Measurements from ENCODE around the gene GPR142. TPM values are rescaled to one million over a fixed set of nuclear protein-coding genes. Genes with fewer than 3 reads are reported as not detected.

Gene GPR142, protein sequence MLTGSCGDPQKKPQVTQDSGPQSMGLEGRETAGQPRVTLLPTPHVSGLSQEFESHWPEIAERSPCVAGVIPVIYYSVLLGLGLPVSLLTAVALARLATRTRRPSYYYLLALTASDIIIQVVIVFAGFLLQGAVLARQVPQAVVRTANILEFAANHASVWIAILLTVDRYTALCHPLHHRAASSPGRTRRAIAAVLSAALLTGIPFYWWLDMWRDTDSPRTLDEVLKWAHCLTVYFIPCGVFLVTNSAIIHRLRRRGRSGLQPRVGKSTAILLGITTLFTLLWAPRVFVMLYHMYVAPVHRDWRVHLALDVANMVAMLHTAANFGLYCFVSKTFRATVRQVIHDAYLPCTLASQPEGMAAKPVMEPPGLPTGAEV
- total RNA-seq (2014; rRNA removed; shearing (Covaris generic)), result not detected in 2 replicates

DNA sequence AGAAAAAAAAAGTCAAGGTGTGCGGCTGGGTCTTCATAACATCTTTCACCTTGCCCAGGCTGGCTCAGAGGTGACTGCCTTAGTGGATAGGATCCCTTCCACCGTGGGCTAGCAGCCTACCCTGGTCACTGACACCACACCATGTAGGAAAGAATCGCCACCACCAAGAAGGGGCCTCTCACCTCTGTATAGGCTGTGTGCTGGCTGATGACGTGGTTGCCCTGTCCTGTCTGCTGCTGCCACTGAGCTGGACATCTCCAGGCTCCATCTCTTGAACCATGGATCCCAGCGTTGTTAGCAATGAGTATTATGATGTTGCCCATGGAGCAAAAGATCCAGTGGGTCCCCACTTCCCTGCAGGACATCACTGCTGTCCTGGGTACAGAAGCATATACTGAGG lies at the start of gene GPR142:
TSS of gene GPR142 (plus strand) at position 301 of the 400 bp plus-strand sequence. CDS start 2,035 bp downstream, outside the sequence.
- no peak for DNase-seq (ENCODE audit: low spot score)
- in situ Hi-C loops (cut with HindIII; ENCODE audit: low sequenced_read_pairs), result no loop called here

DNA sequence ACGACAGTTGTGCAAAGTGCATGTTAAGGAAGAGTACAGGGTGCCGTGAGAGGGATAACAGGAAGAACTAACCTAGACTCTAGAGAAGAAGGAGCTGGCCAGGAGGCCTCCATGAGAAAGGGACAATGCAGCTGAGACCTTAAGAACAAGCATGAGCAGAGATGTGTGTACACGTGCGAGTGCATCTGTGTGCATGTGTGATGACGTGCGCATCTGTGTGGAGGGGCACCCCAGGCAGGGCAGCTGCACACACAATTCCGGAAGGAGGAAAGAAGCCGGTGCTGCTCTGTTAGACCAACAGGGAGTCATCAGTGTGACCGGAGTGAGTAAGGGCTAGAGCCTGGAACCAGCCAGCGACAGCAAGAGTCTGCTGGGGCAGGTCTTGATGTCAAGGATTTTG lies 48.9 kb upstream of the GPR142 start:
- DNase-seq (ENCODE audit: low spot score), result no peak
- in situ Hi-C loops (cut with HindIII; ENCODE audit: low sequenced_read_pairs), result no loop called here

- in situ Hi-C loops (cut with HindIII; ENCODE audit: low sequenced_read_pairs), result no loop called here
- no peak for DNase-seq (ENCODE audit: low spot score)
Measured at GRCh38 chr17:74324521-74324920, 42.8 kb upstream of the GPR142 start.

DNA sequence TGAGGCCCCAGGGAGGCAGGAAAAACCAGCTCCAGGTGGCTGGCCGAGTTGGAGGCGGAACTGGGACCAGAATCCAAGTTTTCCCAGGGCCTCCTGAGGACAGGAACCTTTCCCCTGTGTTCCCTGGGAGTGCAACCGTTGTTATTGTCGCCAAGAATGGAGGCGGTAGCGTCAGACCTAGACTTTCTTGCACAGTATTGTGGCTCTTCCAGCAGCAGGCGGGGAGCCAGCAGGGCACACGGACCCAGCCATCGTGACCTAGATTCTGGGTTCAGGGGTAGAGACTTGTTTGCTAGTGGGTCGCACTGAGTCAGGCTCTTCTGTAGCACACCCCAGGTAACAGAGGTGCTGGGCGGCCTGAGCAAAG lies 41.9 kb upstream of the GPR142 start:
- DNase-seq (ENCODE audit: low spot score), result peak; percentile 36

GRCh38 chr17:74325743-74326379 lies 41.4 kb upstream of the GPR142 start, which contains the start of gene KIF19:
KIF19 (plus strand) TSS chr17:74326226; CDS start chr17:74326350, 124 bp downstream.
- DNase-seq (ENCODE audit: low spot score), result no peak

More for the DNA sequence above, 41.9 kb upstream of the GPR142 start:
- in situ Hi-C loops (cut with HindIII; ENCODE audit: low sequenced_read_pairs), result no loop called here

GRCh38 chr17:74326506-74326905 lies 40.8 kb upstream of the GPR142 start:
- in situ Hi-C loops (cut with HindIII; ENCODE audit: low sequenced_read_pairs), result no loop called here
- no peak for DNase-seq (ENCODE audit: low spot score)

More at GRCh38 chr17:74325743-74326379, 41.4 kb upstream of the GPR142 start, which contains the start of gene KIF19:
- in situ Hi-C loops (cut with HindIII; ENCODE audit: low sequenced_read_pairs), result no loop called here

GRCh38 chr17:74328487-74328886 lies 38.8 kb upstream of the GPR142 start:
- in situ Hi-C loops (cut with HindIII; ENCODE audit: low sequenced_read_pairs), result no loop called here
- no peak for DNase-seq (ENCODE audit: low spot score)

GRCh38 chr17:74329378-74329777 lies 37.9 kb upstream of the GPR142 start:
- in situ Hi-C loops (cut with HindIII; ENCODE audit: low sequenced_read_pairs), result no loop called here
- DNase-seq (ENCODE audit: low spot score), result no peak

DNA sequence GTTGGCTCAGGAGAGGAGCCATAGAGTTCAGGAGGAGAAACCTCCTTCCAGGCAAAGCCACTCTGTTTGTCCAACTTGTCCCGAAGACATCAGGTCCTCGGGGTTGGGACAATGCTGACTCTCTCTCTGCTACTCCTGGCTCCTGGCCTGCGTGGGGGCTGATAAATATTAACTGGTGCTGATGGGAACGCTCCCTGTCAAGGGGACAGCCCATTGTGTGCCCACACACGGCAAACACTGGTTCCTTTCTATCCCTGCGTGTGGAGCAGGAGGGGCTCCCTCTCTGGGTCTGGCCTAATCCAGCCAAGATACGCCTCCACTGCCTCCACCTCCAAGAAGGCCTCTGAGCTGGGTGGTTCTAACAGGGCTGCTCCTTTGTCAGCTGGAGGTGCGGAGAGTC lies 36.9 kb upstream of the GPR142 start:
- in situ Hi-C loops (cut with HindIII; ENCODE audit: low sequenced_read_pairs), result no loop called here
- DNase-seq (ENCODE audit: low spot score), result no peak

DNA sequence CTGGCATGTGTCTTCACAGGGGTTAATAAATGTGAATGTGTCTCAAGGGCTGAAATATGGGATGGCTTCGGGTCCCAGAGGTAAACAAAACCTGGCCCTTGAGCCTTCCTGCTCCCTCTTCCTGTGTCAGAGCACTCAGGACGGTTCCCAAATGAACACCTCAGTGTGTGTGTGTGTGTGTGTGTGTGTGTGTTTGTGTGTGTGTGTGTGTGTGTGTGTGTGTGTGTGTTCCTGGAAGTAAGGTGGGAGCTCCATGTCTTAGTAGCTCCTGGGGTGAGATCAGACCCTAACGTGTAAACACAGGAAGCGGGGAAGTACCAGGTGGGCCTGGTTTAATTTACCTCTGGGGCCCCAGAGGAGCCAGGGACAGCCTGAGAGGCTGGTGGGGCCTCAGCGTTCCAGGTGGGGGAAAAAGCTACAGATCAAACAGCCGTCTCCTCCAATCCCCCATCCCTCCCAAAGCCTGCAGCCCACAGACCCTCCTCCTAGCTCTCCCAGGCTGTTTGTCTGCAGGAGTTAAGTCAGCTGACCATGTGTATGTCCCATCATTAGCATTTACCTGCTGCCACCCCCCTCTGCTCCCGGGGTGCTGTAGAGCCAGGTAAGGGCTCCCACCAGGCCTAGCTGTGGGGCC lies 35.2 kb upstream of the GPR142 start:
- in situ Hi-C loops (cut with HindIII; ENCODE audit: low sequenced_read_pairs), result no loop called here
- no peak for DNase-seq (ENCODE audit: low spot score)

DNA sequence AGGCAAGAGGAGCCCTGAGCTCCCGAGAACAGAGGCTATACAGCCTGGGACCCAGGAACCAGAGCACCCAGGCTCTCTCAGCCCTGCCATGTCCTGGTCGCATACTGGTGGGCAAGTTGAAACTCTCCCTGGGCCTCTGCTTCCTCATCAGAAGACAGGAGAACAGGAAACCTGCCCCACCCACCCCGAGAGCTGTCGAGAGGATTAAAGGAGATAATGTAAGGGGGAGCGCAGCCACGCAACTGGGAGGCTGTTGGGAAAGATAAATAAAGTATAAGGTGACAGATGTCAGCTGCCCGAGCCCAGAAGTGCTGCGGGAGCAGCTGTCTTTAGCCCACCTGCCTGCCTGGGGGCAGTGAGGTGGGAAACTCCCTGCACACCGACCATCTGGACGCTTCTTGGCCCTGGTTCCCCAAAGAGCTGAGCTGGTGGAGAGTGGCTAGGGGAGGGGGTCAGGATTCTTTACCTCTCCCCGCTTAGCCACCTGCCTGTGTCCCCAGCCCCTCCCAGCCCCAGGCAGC lies 34.5 kb upstream of the GPR142 start:
- in situ Hi-C loops (cut with HindIII; ENCODE audit: low sequenced_read_pairs), result no loop called here
- DNase-seq (ENCODE audit: low spot score), result no peak

- DNase-seq (ENCODE audit: low spot score), result no peak
- in situ Hi-C loops (cut with HindIII; ENCODE audit: low sequenced_read_pairs), result no loop called here
Measured at GRCh38 chr17:74334393-74335039, 32.8 kb upstream of the GPR142 start.

DNA sequence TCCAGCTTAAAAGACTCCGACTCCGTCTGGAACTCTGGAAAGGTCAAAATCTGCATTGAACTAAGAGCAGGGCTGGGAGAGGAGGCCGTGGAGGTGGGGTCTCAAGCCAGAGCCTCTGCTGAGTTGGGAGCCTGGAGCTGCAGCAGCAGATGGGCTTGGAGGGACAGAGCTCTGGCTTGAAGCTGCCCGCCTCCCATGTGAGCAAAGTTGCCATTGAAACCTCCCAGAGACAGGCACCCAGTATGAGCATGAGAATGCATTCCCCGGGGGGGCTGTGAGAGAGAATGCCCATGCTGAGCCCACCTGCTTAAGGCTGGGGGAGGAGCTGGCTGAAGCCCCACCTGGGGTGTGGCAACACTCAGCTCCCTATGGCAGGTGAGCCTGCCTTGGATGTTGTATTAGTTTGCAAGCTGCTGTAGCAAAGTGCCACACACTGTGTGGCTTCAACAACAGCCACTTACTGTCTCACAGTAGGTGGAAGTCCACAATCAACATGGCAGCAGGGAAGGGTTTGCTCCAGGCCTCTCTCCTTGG lies 31.7 kb upstream of the GPR142 start:
- in situ Hi-C loops (cut with HindIII; ENCODE audit: low sequenced_read_pairs), result no loop called here
- DNase-seq (ENCODE audit: low spot score), result no peak

DNA sequence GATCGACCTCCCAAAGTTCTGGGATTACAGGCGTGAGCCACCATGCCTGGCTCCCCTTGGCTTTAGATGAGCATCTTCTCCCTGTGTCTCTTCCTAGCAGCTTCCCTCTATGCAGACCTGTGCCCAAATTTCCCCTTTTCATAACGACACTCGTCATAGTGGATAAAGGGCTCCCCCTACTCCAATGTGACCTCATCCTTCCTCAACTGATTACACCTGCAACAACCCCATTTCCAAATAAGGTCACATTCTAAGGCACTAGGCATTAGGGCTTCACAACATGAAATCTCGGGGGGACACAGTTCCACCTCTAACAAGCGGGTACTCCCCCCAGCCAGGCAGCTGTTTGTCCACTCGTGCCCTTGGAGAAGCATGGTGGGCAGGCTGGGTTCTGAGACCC lies 31.0 kb upstream of the GPR142 start:
- no peak for DNase-seq (ENCODE audit: low spot score)
- in situ Hi-C loops (cut with HindIII; ENCODE audit: low sequenced_read_pairs), result no loop called here

DNA sequence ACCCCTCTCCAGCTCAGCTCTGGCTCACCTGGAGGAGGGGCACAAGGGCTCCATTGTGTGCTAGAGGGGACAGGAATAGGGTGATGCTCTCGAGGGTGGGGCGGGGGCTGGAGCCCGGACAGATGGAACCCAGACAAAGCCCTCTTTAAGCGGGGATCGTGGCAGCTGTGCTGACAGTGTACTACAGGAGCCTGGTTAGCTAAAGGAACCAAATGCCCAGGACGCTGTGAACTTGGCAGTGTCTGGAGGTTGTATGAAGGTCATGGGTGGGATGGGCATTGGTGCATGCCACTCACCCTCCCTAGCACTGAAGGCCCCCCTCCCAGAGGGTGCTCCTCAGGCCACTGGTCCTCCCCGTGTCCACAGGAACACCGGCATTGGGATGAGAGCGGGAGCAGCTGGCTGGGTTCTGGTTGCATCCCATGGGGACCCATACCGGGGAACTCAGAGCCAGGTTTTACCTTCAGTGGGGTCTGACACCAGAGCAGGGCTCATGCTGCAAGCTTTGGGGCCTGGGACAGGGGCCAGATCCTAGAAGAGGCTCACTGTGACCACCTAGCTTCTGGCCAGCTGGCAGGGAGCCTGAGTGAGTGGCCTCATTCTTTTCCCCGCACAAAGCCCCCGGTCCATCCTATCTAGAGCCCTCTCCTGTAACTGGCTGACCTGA lies 29.3 kb upstream of the GPR142 start:
- no peak for DNase-seq (ENCODE audit: low spot score)
- in situ Hi-C loops (cut with HindIII; ENCODE audit: low sequenced_read_pairs), result no loop called here

DNA sequence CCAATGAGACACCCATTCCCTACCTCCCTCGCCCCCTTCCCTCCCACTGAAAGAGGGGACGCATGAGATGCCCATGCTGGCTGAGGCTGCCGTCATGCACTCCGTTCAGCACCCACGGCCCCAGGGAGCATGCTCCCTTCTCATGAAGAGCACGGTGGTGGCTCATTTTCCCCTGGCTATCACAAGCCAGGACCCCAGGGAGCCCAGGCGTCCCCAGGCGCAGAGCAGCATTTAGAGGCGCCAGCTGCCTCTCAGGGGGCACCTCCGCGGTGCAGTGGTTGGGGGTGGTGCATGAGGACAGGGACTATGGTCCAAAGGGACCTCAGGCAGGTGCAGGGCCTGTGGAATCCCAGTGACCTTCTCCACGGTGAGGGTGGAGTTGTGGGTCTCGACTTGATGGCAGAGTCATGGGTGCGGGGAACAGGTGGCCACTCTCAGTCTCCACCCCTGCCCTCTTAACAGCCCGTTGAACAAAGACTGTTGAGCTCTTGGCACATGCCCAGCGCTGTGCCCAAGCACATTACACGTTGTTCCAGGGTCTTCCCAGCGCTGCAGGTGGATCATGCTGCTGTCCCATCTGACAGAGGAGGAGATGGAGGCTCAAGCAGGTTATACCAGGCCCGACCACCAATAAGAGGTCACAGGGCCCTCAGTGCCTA lies 27.6 kb upstream of the GPR142 start:
- no peak for DNase-seq (ENCODE audit: low spot score)
- in situ Hi-C loops (cut with HindIII; ENCODE audit: low sequenced_read_pairs), result loop anchor here (10.0 kb wide), 1 partner anchor 45 kb away; no protein-coding TSS in a partner anchor

DNA sequence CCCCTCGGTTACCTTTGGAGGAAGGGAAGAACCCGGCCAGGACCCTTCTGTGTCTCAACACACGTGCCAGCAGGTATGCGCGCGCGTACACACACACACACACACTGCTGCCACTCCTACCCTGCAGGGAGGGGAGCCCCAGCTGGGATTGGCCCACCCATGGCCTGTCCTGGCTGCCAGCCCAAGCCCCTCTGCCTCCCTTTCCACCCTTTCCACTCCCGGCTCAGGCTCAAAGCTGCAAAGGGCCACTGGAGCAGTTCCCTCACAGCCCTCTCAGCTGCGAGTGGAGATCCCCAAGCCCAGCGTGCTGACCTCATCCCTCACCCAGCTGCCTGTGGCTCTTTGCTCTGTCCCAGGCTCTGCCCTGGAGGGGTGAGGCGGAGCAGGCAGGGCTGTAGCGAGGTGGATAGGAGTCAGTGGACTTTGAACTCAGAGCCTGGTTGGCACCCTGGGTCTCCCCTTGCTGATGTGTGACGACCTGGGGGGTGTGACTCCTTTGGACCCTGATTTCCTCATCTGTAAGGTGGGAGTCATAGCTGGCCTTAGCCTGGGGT lies 26.8 kb upstream of the GPR142 start:
- in situ Hi-C loops (cut with HindIII; ENCODE audit: low sequenced_read_pairs), result loop anchor here (10.0 kb wide), 1 partner anchor 46 kb away; no protein-coding TSS in a partner anchor
- no peak for DNase-seq (ENCODE audit: low spot score)

DNA sequence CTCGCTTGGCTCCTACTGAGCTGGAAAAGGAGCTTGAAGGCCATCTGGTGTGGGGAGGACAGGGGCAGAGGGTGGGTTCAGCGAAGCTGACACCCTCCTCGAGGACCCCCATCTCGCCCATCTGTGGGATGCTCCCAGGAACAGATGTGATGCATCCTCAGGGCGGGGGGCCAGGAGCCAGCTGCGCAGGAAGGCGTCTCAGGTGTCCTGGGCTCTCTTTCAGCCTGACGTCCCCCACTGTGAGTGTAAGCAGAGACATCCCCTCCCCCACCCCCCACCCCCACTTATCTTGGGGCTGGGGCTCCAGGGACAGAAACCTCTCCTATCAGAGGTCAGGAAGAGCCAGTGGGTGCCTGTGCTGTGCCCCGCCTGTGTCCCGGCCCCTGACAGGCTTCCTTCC lies 25.1 kb upstream of the GPR142 start:
- in situ Hi-C loops (cut with HindIII; ENCODE audit: low sequenced_read_pairs), result loop anchor here (10.0 kb wide), 1 partner anchor 47 kb away; no protein-coding TSS in a partner anchor
- no peak for DNase-seq (ENCODE audit: low spot score)

Data from G401 (cell line).